Endothelial cell of umbilical vein (primary cell): ENCODE measurements around the gene RAP1GDS1. TPM values are rescaled to one million over a fixed set of nuclear protein-coding genes. Genes with fewer than 3 reads are reported as not detected.

Source experiments
- BruUV-seq: library from RNA; stranded (reverse); fragments of 400-500 nt; replicated peaks from 2 replicates; lab custom pipeline; 2021; lab: Mats Ljungman, UMichigan
- CTCF ChIA-PET: fragments of 300-600, 350-600 bp; sonication (Branson Sonifier 250); formaldehyde crosslinking; loops from one replicate; lab custom pipeline; 2021; ENCODE audit warnings: antibody characterized with exemption, inconsistent platforms; lab: Charles Lee
- POLR2A ChIA-PET: fragments of 300-600, 350-600 bp; sonication (Branson Sonifier 250); formaldehyde crosslinking; loops from one replicate; lab custom pipeline; 2021; ENCODE audit warnings: antibody characterized with exemption, inconsistent platforms; lab: Charles Lee
- DNase-seq: peaks from one replicate; pipeline ENCODE4 v3.0.0-alpha.2; 2011; ENCODE audit warnings: low read depth, low spot score
- FAIRE-seq: peaks from 2 replicates; lab custom pipeline; 2011; peaks lifted over from hg19 to GRCh38; lab: Jason Lieb, UNC
- H2AFZ ChIP-seq: 2 replicates; pipeline ENCODE4 v1.6.0; 2012; ENCODE audit warnings: low read depth, low read length, control low read depth, inconsistent platforms
- H3K27ac ChIP-seq: 2 replicates; pipeline ENCODE4 v1.5.1; 2011; ENCODE audit warnings: low read depth, mild to moderate bottlenecking, control low read depth, low read length, moderate library complexity; ENCODE audit not compliant: insufficient read depth
- H3K27me3 ChIP-seq, 2 experiments: 2 replicates each; pipeline versions ENCODE4 v1.6.0 to v1.6.1; 2011; ENCODE audit warnings: low read length in 2 of 2, mixed read lengths in 1 of 2; ENCODE audit not compliant: control insufficient read depth in 2 of 2, insufficient read depth in 2 of 2
- H3K36me3 ChIP-seq, 2 experiments: 2 replicates in 1 of 2; 3 replicates in 1 of 2; pipeline ENCODE4 v1.5.1; 2011; ENCODE audit warnings: low read length in 2 of 2, mild to moderate bottlenecking in 1 of 2, moderate library complexity in 1 of 2; ENCODE audit not compliant: control insufficient read depth in 2 of 2, insufficient read depth in 2 of 2; ENCODE audit errors: extremely low read depth in 1 of 2
- H3K4me1 ChIP-seq: 3 replicates; pipeline ENCODE4 v1.5.1; 2011; ENCODE audit warnings: mild to moderate bottlenecking, low read length; ENCODE audit not compliant: control insufficient read depth, insufficient read depth; ENCODE audit errors: extremely low read depth
- H3K4me2 ChIP-seq: 2 replicates; pipeline ENCODE4 v1.6.1; 2011; ENCODE audit warnings: low read length, control low read depth, mixed read lengths; ENCODE audit not compliant: insufficient read depth
- H3K4me3 ChIP-seq, 3 experiments: fragments of 200-600 bp in 1 of 3; sonication (generic), shearing (Covaris generic) in 1 of 3; replicated peaks in 1 of 3; 2 replicates each; pipeline ENCODE4 v1.5.1; 2011 to 2016; ENCODE audit warnings: control low read depth in 3 of 3, low read length in 3 of 3, mild to moderate bottlenecking in 2 of 3, inconsistent platforms in 1 of 3, low read depth in 1 of 3, moderate library complexity in 1 of 3; ENCODE audit not compliant: insufficient read depth in 1 of 3
- H3K79me2 ChIP-seq: 2 replicates; pipeline ENCODE4 v1.6.0; 2012; ENCODE audit warnings: low read length, inconsistent platforms; ENCODE audit not compliant: control insufficient read depth, insufficient read depth
- H3K9ac ChIP-seq: replicated peaks from 2 replicates; pipeline ENCODE3; 2011; ENCODE audit warnings: low read length, control low read depth; ENCODE audit not compliant: insufficient read depth; ENCODE audit errors: extremely low read depth
- H3K9me1 ChIP-seq: replicated peaks from 3 replicates; pipeline ENCODE4 v1.6.0; 2011; ENCODE audit warnings: mild to moderate bottlenecking, low read length; ENCODE audit not compliant: control insufficient read depth, insufficient read depth; ENCODE audit errors: extremely low read depth
- H3K9me3 ChIP-seq: replicated peaks from 2 replicates; pipeline ENCODE4 v1.5.1; 2012; ENCODE audit warnings: low read length, inconsistent platforms; ENCODE audit not compliant: control insufficient read depth, insufficient read depth
- H4K20me1 ChIP-seq: replicated peaks from 2 replicates; pipeline ENCODE3; 2011; ENCODE audit warnings: mild to moderate bottlenecking, low read length; ENCODE audit not compliant: control insufficient read depth, insufficient read depth; ENCODE audit errors: extremely low read depth
- CTCF ChIP-seq, 2 donors: IDR thresholded peaks; 1 replicate in 1 of 2; 2 replicates in 1 of 2; pipeline ENCODE4 v1.5.1; 2011; ENCODE audit warnings: low read length in 2 of 2, mild to moderate bottlenecking in 2 of 2, moderate library complexity in 2 of 2, control low read depth in 1 of 2, inconsistent platforms in 1 of 2, low read depth in 1 of 2; ENCODE audit not compliant: insufficient read depth in 1 of 2; ENCODE audit errors: extremely low read depth in 1 of 2
- EZH2 ChIP-seq: IDR thresholded peaks from 2 replicates; pipeline ENCODE4 v1.6.1; 2012; ENCODE audit warnings: borderline replicate concordance, low read depth, mild to moderate bottlenecking, moderate library complexity, low read length, inconsistent platforms; ENCODE audit not compliant: severe bottlenecking
- FOS ChIP-seq: IDR thresholded peaks from 2 replicates; pipeline ENCODE4 v1.6.1; 2011; ENCODE audit warnings: mild to moderate bottlenecking, low read length, moderate library complexity, borderline replicate concordance; ENCODE audit not compliant: insufficient read depth
- GATA2 ChIP-seq: IDR thresholded peaks from 2 replicates; pipeline ENCODE4 v1.7.0; 2011; ENCODE audit warnings: low read depth, mild to moderate bottlenecking, moderate library complexity, mixed read lengths, low read length; ENCODE audit not compliant: insufficient read length, insufficient read depth
- JUN ChIP-seq: IDR thresholded peaks from 2 replicates; pipeline ENCODE4 v1.6.1; 2011; ENCODE audit warnings: borderline replicate concordance, low read depth; ENCODE audit not compliant: insufficient read length, insufficient read depth
- MAX ChIP-seq: IDR thresholded peaks from 2 replicates; pipeline ENCODE4 v1.6.1; 2011; ENCODE audit not compliant: insufficient read depth, insufficient read length
- MYC ChIP-seq: IDR thresholded peaks from one replicate; pipeline ENCODE4 v1.6.1; 2011; ENCODE audit warnings: mild to moderate bottlenecking, low read depth, low read length
- POLR2A ChIP-seq: IDR thresholded peaks from 2 replicates; pipeline ENCODE4 v1.6.1; 2012; ENCODE audit warnings: low read depth, mild to moderate bottlenecking, control low read depth, low read length
- POLR2AphosphoS5 ChIP-seq: IDR thresholded peaks from 2 replicates; pipeline ENCODE4 v1.6.1; 2012; ENCODE audit warnings: low read depth, mild to moderate bottlenecking, control low read depth, low read length, moderate library complexity; ENCODE audit not compliant: insufficient read depth
- dilution Hi-C: fragments of 300-500 bp; cut with MboI; formaldehyde crosslinking; loops from one replicate; pipeline ENCODE4 v1.15.0; 2019; ENCODE audit warnings: low sequenced_read_pairs; ENCODE audit not compliant: extremely low pct_ligation_motif_present
- intact Hi-C: fragments of 100-400 bp; cut with micrococcal nuclease; formaldehyde crosslinking; loops from one replicate; pipeline ENCODE4 v1.10.0; 2022
- polyA plus RNA-seq, 4 experiments: library from polyadenylated mRNA; depleted of rRNA in 3 of 4; stranded (reverse) in 3 of 4; unstranded in 1 of 4; fragments of >200 nt; gene quantifications; 2 replicates each; pipeline versions ENCODE4 v1.2.1 to v1.2.3, GENCODE V29; 2011 to 2012; ENCODE audit warnings: missing spikeins in 1 of 4
- total RNA-seq: library from RNA; stranded (reverse); gene quantifications from 2 replicates; pipeline ENCODE4 v1.2.3, GENCODE V29; 2021

RAP1GDS1 gene
- total and polyA plus RNA-seq, 2 donors (not counting 3 experiments of a cell fraction or from before 2014, with no cell fraction given), result 17.6 to 52.8 TPM

DNA sequence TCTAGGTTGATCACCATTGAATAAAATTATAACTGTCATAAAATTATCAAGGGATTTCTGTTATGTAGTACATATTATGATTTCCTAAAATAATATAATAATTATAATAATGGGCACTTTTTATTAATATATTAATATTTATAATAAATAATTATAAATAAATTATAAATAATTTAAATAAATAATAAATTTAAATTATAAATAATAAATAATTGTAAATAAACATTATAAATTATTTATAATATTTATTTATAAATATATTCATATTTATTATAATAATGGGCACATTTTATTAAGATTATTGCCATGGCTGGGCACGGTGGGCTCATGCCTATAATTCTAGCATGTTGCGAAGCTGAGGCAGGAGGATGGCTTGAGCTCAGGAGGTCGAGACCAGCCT, 24.5 kb downstream of the RAP1GDS1 start:
- peaks cover 70% of the 10 kb centered on the region for H3K79me2 ChIP-seq
- H3K4me1 ChIP-seq, result no peaks in the 10 kb centered on the region
- FAIRE-seq (no peak), DNase-seq (no peak)
- peaks cover 2% of the 10 kb centered on the region for H4K20me1 ChIP-seq
- no peak overlapping the region for H2AFZ ChIP-seq
- no peak overlapping the region for H3K9ac ChIP-seq
- no peaks in the 10 kb centered on the region for H3K9me3 ChIP-seq
- H3K36me3 ChIP-seq, result no peaks in the 10 kb centered on the region
- H3K4me3 ChIP-seq, result no peak overlapping the region
- intact Hi-C loops (no loop called here), dilution Hi-C loops (no loop called here)
- CTCF ChIA-PET, result no interaction called here
- H3K27me3 ChIP-seq, result no peaks in the 10 kb centered on the region
- no peak for TF ChIP-seq GATA2
- TF ChIP-seq MAX, result no peak
- no peak for TF ChIP-seq CTCF (IDR thresholded peaks at IDR 0.05; ENCODE audit: extremely low read depth in 1 of 2, insufficient read depth in 1 of 2, low read depth in 1 of 2, low read length in 2 of 2)
- TF ChIP-seq EZH2, result no peak
- TF ChIP-seq POLR2A, result no peak
- TF ChIP-seq FOS, result no peak
- TF ChIP-seq JUN, result no peak
- no peak for TF ChIP-seq POLR2AphosphoS5
- TF ChIP-seq MYC, result no peak
- H3K4me2 ChIP-seq, result no peak overlapping the region
- POLR2A ChIA-PET, result no interaction called here
- no peak overlapping the region for H3K27ac ChIP-seq
- H3K9me1 ChIP-seq, result no peaks in the 10 kb centered on the region
- no TSS peak for BruUV-seq
